Hepatocyte (in vitro differentiated cells): Measurements from ENCODE around the gene LAMP1. TPM values are rescaled to one million over a fixed set of nuclear protein-coding genes. Genes with fewer than 3 reads are reported as not detected.
"Not testable (repeated sequence)": the region's sequence is repeated elsewhere in the genome, so short reads cannot be mapped to it uniquely, and the experiment has no call there.

Source experiments
- DNase-seq: peaks from one replicate; pipeline ENCODE4 v3.0.0-alpha.2; 2016; ENCODE audit warnings: low spot score
- H2AFZ ChIP-seq: fragments of 200-600 bp; sonication (generic); 2 replicates; pipeline ENCODE4 v1.6.0; 2016; ENCODE audit warnings: antibody characterized with exemption, mild to moderate bottlenecking
- H3K27ac ChIP-seq: fragments of 200-600 bp; sonication (generic); 2 replicates; pipeline ENCODE4 v1.5.1; 2016; ENCODE audit warnings: mild to moderate bottlenecking
- H3K27me3 ChIP-seq: fragments of 200-600 bp; sonication (generic); 2 replicates; pipeline ENCODE4 v1.6.1; 2016
- H3K36me3 ChIP-seq: fragments of 200-600 bp; sonication (generic); replicated peaks from 2 replicates; pipeline ENCODE4 v1.5.1; 2016; ENCODE audit warnings: low read depth; ENCODE audit not compliant: insufficient read depth
- H3K4me1 ChIP-seq: fragments of 200-600 bp; sonication (generic); 2 replicates; pipeline ENCODE4 v1.5.1; 2016; ENCODE audit warnings: mild to moderate bottlenecking, moderate library complexity; ENCODE audit not compliant: insufficient read depth
- H3K4me2 ChIP-seq: fragments of 200-600 bp; sonication (generic); 2 replicates; pipeline ENCODE4 v1.6.0; 2016
- H3K4me3 ChIP-seq: fragments of 200-600 bp; sonication (generic); 2 replicates; pipeline ENCODE4 v1.5.1; 2016; ENCODE audit warnings: mild to moderate bottlenecking
- H3K79me2 ChIP-seq: fragments of 200-600 bp; sonication (generic); 2 replicates; pipeline ENCODE4 v1.6.0; 2017; ENCODE audit warnings: mild to moderate bottlenecking
- H3K9me2 ChIP-seq: fragments of 200-600 bp; sonication (generic); replicated peaks from 2 replicates; pipeline ENCODE4 v1.6.0; 2017; ENCODE audit warnings: mild to moderate bottlenecking; ENCODE audit not compliant: insufficient read depth
- H3K9me3 ChIP-seq: fragments of 200-600 bp; sonication (generic); 2 replicates; pipeline ENCODE4 v1.5.1; 2016; ENCODE audit warnings: low read depth, mild to moderate bottlenecking
- H4K20me1 ChIP-seq: fragments of 200-600 bp; sonication (generic); 2 replicates; pipeline ENCODE4 v1.6.0; 2016; ENCODE audit warnings: mild to moderate bottlenecking; ENCODE audit not compliant: insufficient read depth, poor library complexity, severe bottlenecking
- CTCF ChIP-seq: fragments of 200-600 bp; sonication (generic); IDR thresholded peaks from 2 replicates; pipeline ENCODE4 v1.5.1; 2016; ENCODE audit warnings: antibody characterized with exemption, mild to moderate bottlenecking; ENCODE audit not compliant: poor library complexity
- EZH2 ChIP-seq: fragments of 200-600 bp; sonication (generic); IDR thresholded peaks from 2 replicates; pipeline ENCODE4 v1.6.1; 2016; ENCODE audit warnings: antibody characterized with exemption, mild to moderate bottlenecking, borderline replicate concordance
- EZH2phosphoT487 ChIP-seq: fragments of 200-600 bp; sonication (generic); IDR thresholded peaks from one replicate; pipeline ENCODE4 v1.6.1; 2018; ENCODE audit warnings: antibody characterized with exemption, mild to moderate bottlenecking, low read depth, moderate library complexity; ENCODE audit not compliant: unreplicated experiment, severe bottlenecking
- WGBS: methylation state at CpG from one replicate; pipeline ENCODE4 v1.1.6; 2016; ENCODE audit warnings: low lambda C conversion rate; ENCODE audit errors: missing lambda C conversion rate; 5-methylcytosine and 5-hydroxymethylcytosine counted together
- polyA plus RNA-seq: library from polyadenylated mRNA; unstranded; fragments of >200 nt; fragmentation: Nextera tagmentation; extraction: Ambion mirVana; gene quantifications from 2 replicates; pipeline ENCODE4 v1.2.1, GENCODE V29; 2016
- total RNA-seq: library from RNA; depleted of rRNA; stranded (reverse); fragments of >200 nt; gene quantifications from 2 replicates; pipeline ENCODE4 v1.2.3, GENCODE V29; 2014

Gene LAMP1
- total and polyA plus RNA-seq, 2 experiments from 2014 or later: 190 to 233 TPM

GRCh38 chr13:113342820-113343691 lies 46.0 kb downstream of the LAMP1 start:
- no peak overlapping the region for H3K4me2 ChIP-seq
- H3K36me3 ChIP-seq: no peaks in the 10 kb centered on the region
- 87% methylated on average over 34 of the region's 34 CpGs for WGBS
- TF ChIP-seq CTCF (no peak), EZH2phosphoT487 (no peak), EZH2 (no peak)
- DNase-seq: no peak
- no peaks in the 10 kb centered on the region for H3K27me3 ChIP-seq
- no peaks in the 10 kb centered on the region for H3K4me1 ChIP-seq
- no peak overlapping the region for H2AFZ ChIP-seq
- no peak overlapping the region for H3K4me3 ChIP-seq
- H3K9me2 ChIP-seq: no peaks in the 10 kb centered on the region
- H3K27ac ChIP-seq: no peak overlapping the region
- H4K20me1 ChIP-seq: no peaks in the 10 kb centered on the region
- no peaks in the 10 kb centered on the region for H3K79me2 ChIP-seq
- H3K9me3 ChIP-seq: no peaks in the 10 kb centered on the region

DNA sequence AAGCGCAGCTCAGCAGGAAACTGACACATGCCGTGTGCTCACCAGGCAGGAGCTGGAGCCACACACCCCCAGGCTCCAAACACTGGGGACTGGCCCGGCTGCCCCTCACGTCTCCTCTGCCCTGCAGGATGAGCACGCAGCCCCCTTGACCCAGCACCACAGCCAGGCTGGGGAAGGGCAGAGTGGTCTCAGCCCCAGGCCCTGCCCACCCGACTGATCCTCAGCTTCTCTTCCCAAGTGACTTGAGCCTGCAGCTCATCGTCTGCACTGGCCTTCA lies 46.6 kb downstream of the LAMP1 start:
- Histone ChIP-seq H3K4me3 (no peak overlapping the region), H3K27me3 (no peaks in the 10 kb centered on the region), H3K36me3 (no peaks in the 10 kb centered on the region), H3K79me2 (no peaks in the 10 kb centered on the region), H3K4me1 (no peaks in the 10 kb centered on the region), H3K9me3 (no peaks in the 10 kb centered on the region), H3K4me2 (no peak overlapping the region), H4K20me1 (no peaks in the 10 kb centered on the region), H2AFZ (no peak overlapping the region), H3K27ac (no peak overlapping the region), H3K9me2 (no peaks in the 10 kb centered on the region)
- WGBS: 98% methylated on average over 7 of the region's 7 CpGs
- no peak for DNase-seq
- TF ChIP-seq EZH2phosphoT487: no peak
- no peak for TF ChIP-seq CTCF
- no peak for TF ChIP-seq EZH2

- H3K36me3 ChIP-seq: no peaks in the 10 kb centered on the region
- no peaks in the 10 kb centered on the region for H3K79me2 ChIP-seq
- H4K20me1 ChIP-seq: no peaks in the 10 kb centered on the region
- WGBS: 97% methylated on average over 17 of the region's 17 CpGs
- no peaks in the 10 kb centered on the region for H3K27me3 ChIP-seq
- no peak for TF ChIP-seq EZH2
- no peak for TF ChIP-seq EZH2phosphoT487
- no peak for TF ChIP-seq CTCF
- H3K27ac ChIP-seq: no peak overlapping the region
- no peak overlapping the region for H2AFZ ChIP-seq
- H3K9me2 ChIP-seq: no peaks in the 10 kb centered on the region
- H3K9me3 ChIP-seq: no peaks in the 10 kb centered on the region
- no peak overlapping the region for H3K4me3 ChIP-seq
- no peak for DNase-seq
- no peaks in the 10 kb centered on the region for H3K4me1 ChIP-seq
- no peak overlapping the region for H3K4me2 ChIP-seq
Observed at GRCh38 chr13:113345486-113345885, 48.4 kb downstream of the LAMP1 start.

GRCh38 chr13:113347736-113348225 lies 50.7 kb downstream of the LAMP1 start:
- DNase-seq, H3K4me1 ChIP-seq, H4K20me1 ChIP-seq, H3K9me2 ChIP-seq, H3K27me3 ChIP-seq, H3K4me2 ChIP-seq, H3K79me2 ChIP-seq, H3K27ac ChIP-seq, H2AFZ ChIP-seq, H3K36me3 ChIP-seq, H3K9me3 ChIP-seq, H3K4me3 ChIP-seq: not testable (repeated sequence)
- 99% methylated on average over 16 of the region's 19 CpGs for WGBS
